Endothelial cell of umbilical vein (primary cell): ENCODE results near the gene WDR7. TPM values are rescaled to one million over a fixed set of nuclear protein-coding genes. Genes with fewer than 3 reads are reported as not detected.

Experiments used
- BruUV-seq: library from RNA; stranded (reverse); fragments of 400-500 nt; replicated peaks from 2 replicates; lab custom pipeline; 2021; lab: Mats Ljungman, UMichigan
- CTCF ChIA-PET: fragments of 300-600, 350-600 bp; sonication (Branson Sonifier 250); formaldehyde crosslinking; loops from one replicate; lab custom pipeline; 2021; ENCODE audit warnings: antibody characterized with exemption, inconsistent platforms; lab: Charles Lee
- POLR2A ChIA-PET: fragments of 300-600, 350-600 bp; sonication (Branson Sonifier 250); formaldehyde crosslinking; loops from one replicate; lab custom pipeline; 2021; ENCODE audit warnings: antibody characterized with exemption, inconsistent platforms; lab: Charles Lee
- DNase-seq: peaks from one replicate; pipeline ENCODE4 v3.0.0-alpha.2; 2011; ENCODE audit warnings: low read depth, low spot score
- FAIRE-seq: peaks from 2 replicates; lab custom pipeline; 2011; peaks lifted over from hg19 to GRCh38; lab: Jason Lieb, UNC
- H2AFZ ChIP-seq: 2 replicates; pipeline ENCODE4 v1.6.0; 2012; ENCODE audit warnings: low read depth, low read length, control low read depth, inconsistent platforms
- H3K27ac ChIP-seq: 2 replicates; pipeline ENCODE4 v1.5.1; 2011; ENCODE audit warnings: low read depth, mild to moderate bottlenecking, control low read depth, low read length, moderate library complexity; ENCODE audit not compliant: insufficient read depth
- H3K27me3 ChIP-seq, 2 experiments: 2 replicates each; pipeline versions ENCODE4 v1.6.0 to v1.6.1; 2011; ENCODE audit warnings: low read length in 2 of 2, mixed read lengths in 1 of 2; ENCODE audit not compliant: control insufficient read depth in 2 of 2, insufficient read depth in 2 of 2
- H3K36me3 ChIP-seq, 2 experiments: 2 replicates in 1 of 2; 3 replicates in 1 of 2; pipeline ENCODE4 v1.5.1; 2011; ENCODE audit warnings: low read length in 2 of 2, mild to moderate bottlenecking in 1 of 2, moderate library complexity in 1 of 2; ENCODE audit not compliant: control insufficient read depth in 2 of 2, insufficient read depth in 2 of 2; ENCODE audit errors: extremely low read depth in 1 of 2
- H3K4me1 ChIP-seq: 3 replicates; pipeline ENCODE4 v1.5.1; 2011; ENCODE audit warnings: mild to moderate bottlenecking, low read length; ENCODE audit not compliant: control insufficient read depth, insufficient read depth; ENCODE audit errors: extremely low read depth
- H3K4me2 ChIP-seq: 2 replicates; pipeline ENCODE4 v1.6.1; 2011; ENCODE audit warnings: low read length, control low read depth, mixed read lengths; ENCODE audit not compliant: insufficient read depth
- H3K4me3 ChIP-seq, 3 experiments: fragments of 200-600 bp in 1 of 3; sonication (generic), shearing (Covaris generic) in 1 of 3; replicated peaks in 1 of 3; 2 replicates each; pipeline ENCODE4 v1.5.1; 2011 to 2016; ENCODE audit warnings: control low read depth in 3 of 3, low read length in 3 of 3, mild to moderate bottlenecking in 2 of 3, inconsistent platforms in 1 of 3, low read depth in 1 of 3, moderate library complexity in 1 of 3; ENCODE audit not compliant: insufficient read depth in 1 of 3
- H3K79me2 ChIP-seq: 2 replicates; pipeline ENCODE4 v1.6.0; 2012; ENCODE audit warnings: low read length, inconsistent platforms; ENCODE audit not compliant: control insufficient read depth, insufficient read depth
- H3K9ac ChIP-seq: replicated peaks from 2 replicates; pipeline ENCODE3; 2011; ENCODE audit warnings: low read length, control low read depth; ENCODE audit not compliant: insufficient read depth; ENCODE audit errors: extremely low read depth
- H3K9me1 ChIP-seq: replicated peaks from 3 replicates; pipeline ENCODE4 v1.6.0; 2011; ENCODE audit warnings: mild to moderate bottlenecking, low read length; ENCODE audit not compliant: control insufficient read depth, insufficient read depth; ENCODE audit errors: extremely low read depth
- H3K9me3 ChIP-seq: replicated peaks from 2 replicates; pipeline ENCODE4 v1.5.1; 2012; ENCODE audit warnings: low read length, inconsistent platforms; ENCODE audit not compliant: control insufficient read depth, insufficient read depth
- H4K20me1 ChIP-seq: replicated peaks from 2 replicates; pipeline ENCODE3; 2011; ENCODE audit warnings: mild to moderate bottlenecking, low read length; ENCODE audit not compliant: control insufficient read depth, insufficient read depth; ENCODE audit errors: extremely low read depth
- EZH2 ChIP-seq: IDR thresholded peaks from 2 replicates; pipeline ENCODE4 v1.6.1; 2012; ENCODE audit warnings: borderline replicate concordance, low read depth, mild to moderate bottlenecking, moderate library complexity, low read length, inconsistent platforms; ENCODE audit not compliant: severe bottlenecking
- FOS ChIP-seq: IDR thresholded peaks from 2 replicates; pipeline ENCODE4 v1.6.1; 2011; ENCODE audit warnings: mild to moderate bottlenecking, low read length, moderate library complexity, borderline replicate concordance; ENCODE audit not compliant: insufficient read depth
- GATA2 ChIP-seq: IDR thresholded peaks from 2 replicates; pipeline ENCODE4 v1.7.0; 2011; ENCODE audit warnings: low read depth, mild to moderate bottlenecking, moderate library complexity, mixed read lengths, low read length; ENCODE audit not compliant: insufficient read length, insufficient read depth
- JUN ChIP-seq: IDR thresholded peaks from 2 replicates; pipeline ENCODE4 v1.6.1; 2011; ENCODE audit warnings: borderline replicate concordance, low read depth; ENCODE audit not compliant: insufficient read length, insufficient read depth
- MYC ChIP-seq: IDR thresholded peaks from one replicate; pipeline ENCODE4 v1.6.1; 2011; ENCODE audit warnings: mild to moderate bottlenecking, low read depth, low read length
- POLR2A ChIP-seq: IDR thresholded peaks from 2 replicates; pipeline ENCODE4 v1.6.1; 2012; ENCODE audit warnings: low read depth, mild to moderate bottlenecking, control low read depth, low read length
- POLR2AphosphoS5 ChIP-seq: IDR thresholded peaks from 2 replicates; pipeline ENCODE4 v1.6.1; 2012; ENCODE audit warnings: low read depth, mild to moderate bottlenecking, control low read depth, low read length, moderate library complexity; ENCODE audit not compliant: insufficient read depth
- dilution Hi-C: fragments of 300-500 bp; cut with MboI; formaldehyde crosslinking; loops from one replicate; pipeline ENCODE4 v1.15.0; 2019; ENCODE audit warnings: low sequenced_read_pairs; ENCODE audit not compliant: extremely low pct_ligation_motif_present
- intact Hi-C: fragments of 100-400 bp; cut with micrococcal nuclease; formaldehyde crosslinking; loops from one replicate; pipeline ENCODE4 v1.10.0; 2022
- polyA plus RNA-seq, 4 experiments: library from polyadenylated mRNA; depleted of rRNA in 3 of 4; stranded (reverse) in 3 of 4; unstranded in 1 of 4; fragments of >200 nt; gene quantifications; 2 replicates each; pipeline versions ENCODE4 v1.2.1 to v1.2.3, GENCODE V29; 2011 to 2012; ENCODE audit warnings: missing spikeins in 1 of 4
- total RNA-seq: library from RNA; stranded (reverse); gene quantifications from 2 replicates; pipeline ENCODE4 v1.2.3, GENCODE V29; 2021
- TF ChIP-seq, protein P1 (sequence below): IDR thresholded peaks from 2 replicates; pipeline ENCODE4 v1.6.1; 2011; ENCODE audit not compliant: insufficient read depth, insufficient read length
- TF ChIP-seq, protein P2 (sequence below), 2 donors: IDR thresholded peaks; 1 replicate in 1 of 2; 2 replicates in 1 of 2; pipeline ENCODE4 v1.5.1; 2011; ENCODE audit warnings: low read length in 2 of 2, mild to moderate bottlenecking in 2 of 2, moderate library complexity in 2 of 2, control low read depth in 1 of 2, inconsistent platforms in 1 of 2, low read depth in 1 of 2; ENCODE audit not compliant: insufficient read depth in 1 of 2; ENCODE audit errors: extremely low read depth in 1 of 2

The WDR7 gene
- total and polyA plus RNA-seq, 2 donors (not counting 3 experiments of a cell fraction or from before 2014, with no cell fraction given) = 5.9 to 19.0 TPM

DNA sequence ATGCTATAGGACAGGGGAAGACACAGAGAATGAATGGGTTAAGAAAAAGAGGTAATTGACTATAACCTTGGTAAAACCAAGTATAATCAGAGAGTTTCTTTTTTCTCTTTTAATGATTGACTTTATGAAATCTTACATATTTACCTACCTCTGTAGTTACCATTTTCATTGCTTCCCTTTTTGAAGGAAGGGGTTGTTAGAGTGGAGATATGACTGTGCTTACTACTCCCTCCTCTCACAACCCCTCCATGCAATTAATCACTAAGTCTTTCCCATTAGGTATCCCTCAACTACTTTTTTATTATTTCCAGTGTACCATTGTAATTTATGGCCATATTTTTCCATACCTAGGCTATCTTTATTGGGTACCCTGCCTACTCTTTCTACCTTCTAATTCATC, 71.4 kb downstream of the WDR7 start:
- BruUV-seq = no TSS peak
- Histone ChIP-seq H3K9me1 (no peaks in the 10 kb centered on the region), H3K9ac (no peak overlapping the region), H3K4me1 (no peaks in the 10 kb centered on the region), H3K36me3 (peaks cover 0 to 2% of the 10 kb centered on the region in 2 experiments), H3K27me3 (no peaks in the 10 kb centered on the region), H3K9me3 (no peaks in the 10 kb centered on the region), H3K4me3 (no peak overlapping the region), H4K20me1 (no peaks in the 10 kb centered on the region), H2AFZ (no peak overlapping the region), H3K27ac (no peak overlapping the region), H3K79me2 (no peaks in the 10 kb centered on the region), H3K4me2 (no peak overlapping the region)
- intact Hi-C loops = no loop called here
- POLR2A ChIA-PET = no interaction called here
- DNase-seq (no peak), FAIRE-seq (no peak)
- dilution Hi-C loops = no loop called here
- CTCF ChIA-PET = no interaction called here
- no peak for TF ChIP-seq MYC
- TF ChIP-seq, protein P1, sequence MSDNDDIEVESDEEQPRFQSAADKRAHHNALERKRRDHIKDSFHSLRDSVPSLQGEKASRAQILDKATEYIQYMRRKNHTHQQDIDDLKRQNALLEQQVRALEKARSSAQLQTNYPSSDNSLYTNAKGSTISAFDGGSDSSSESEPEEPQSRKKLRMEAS = no peak
- TF ChIP-seq, protein P2, sequence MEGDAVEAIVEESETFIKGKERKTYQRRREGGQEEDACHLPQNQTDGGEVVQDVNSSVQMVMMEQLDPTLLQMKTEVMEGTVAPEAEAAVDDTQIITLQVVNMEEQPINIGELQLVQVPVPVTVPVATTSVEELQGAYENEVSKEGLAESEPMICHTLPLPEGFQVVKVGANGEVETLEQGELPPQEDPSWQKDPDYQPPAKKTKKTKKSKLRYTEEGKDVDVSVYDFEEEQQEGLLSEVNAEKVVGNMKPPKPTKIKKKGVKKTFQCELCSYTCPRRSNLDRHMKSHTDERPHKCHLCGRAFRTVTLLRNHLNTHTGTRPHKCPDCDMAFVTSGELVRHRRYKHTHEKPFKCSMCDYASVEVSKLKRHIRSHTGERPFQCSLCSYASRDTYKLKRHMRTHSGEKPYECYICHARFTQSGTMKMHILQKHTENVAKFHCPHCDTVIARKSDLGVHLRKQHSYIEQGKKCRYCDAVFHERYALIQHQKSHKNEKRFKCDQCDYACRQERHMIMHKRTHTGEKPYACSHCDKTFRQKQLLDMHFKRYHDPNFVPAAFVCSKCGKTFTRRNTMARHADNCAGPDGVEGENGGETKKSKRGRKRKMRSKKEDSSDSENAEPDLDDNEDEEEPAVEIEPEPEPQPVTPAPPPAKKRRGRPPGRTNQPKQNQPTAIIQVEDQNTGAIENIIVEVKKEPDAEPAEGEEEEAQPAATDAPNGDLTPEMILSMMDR (IDR thresholded peaks at IDR 0.05; ENCODE audit: extremely low read depth in 1 of 2, insufficient read depth in 1 of 2, low read depth in 1 of 2, low read length in 2 of 2) = no peak

DNA sequence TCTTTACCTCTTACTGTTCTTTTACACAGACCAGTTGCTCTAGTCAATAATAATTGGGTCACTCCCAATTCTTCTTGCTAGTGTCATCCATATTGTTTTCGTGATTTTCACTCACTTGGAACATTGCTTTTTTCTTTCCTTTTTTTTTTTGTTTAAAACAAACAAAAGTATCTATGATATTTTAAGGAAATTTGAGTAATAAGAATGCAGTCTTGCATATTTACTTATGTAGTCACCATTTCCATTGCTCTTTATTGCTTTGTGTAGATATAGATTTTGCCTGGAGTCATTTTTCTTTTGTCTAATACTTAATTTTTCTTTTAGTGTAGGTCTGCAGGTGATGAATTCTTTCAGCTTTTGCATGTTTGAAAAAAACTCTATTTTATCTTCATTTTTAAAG, 71.9 kb downstream of the WDR7 start:
- no peaks in the 10 kb centered on the region for H4K20me1 ChIP-seq
- DNase-seq = no peak
- POLR2A ChIA-PET = no interaction called here
- H3K27me3 ChIP-seq = no peaks in the 10 kb centered on the region
- intact Hi-C loops (no loop called here), dilution Hi-C loops (no loop called here)
- no TSS peak for BruUV-seq
- H3K36me3 ChIP-seq = peaks cover 0 to 2% of the 10 kb centered on the region in 2 experiments
- no peaks in the 10 kb centered on the region for H3K4me1 ChIP-seq
- no peaks in the 10 kb centered on the region for H3K79me2 ChIP-seq
- H3K9me1 ChIP-seq = no peaks in the 10 kb centered on the region
- H2AFZ ChIP-seq = no peak overlapping the region
- no peak overlapping the region for H3K4me2 ChIP-seq
- CTCF ChIA-PET = no interaction called here
- H3K27ac ChIP-seq = no peak overlapping the region
- FAIRE-seq = no peak
- TF ChIP-seq, protein P2 (IDR thresholded peaks at IDR 0.05; ENCODE audit: extremely low read depth in 1 of 2, insufficient read depth in 1 of 2, low read depth in 1 of 2, low read length in 2 of 2) = no peak
- TF ChIP-seq POLR2A (no peak), FOS (no peak), JUN (no peak), MYC (no peak), GATA2 (no peak), POLR2AphosphoS5 (no peak), EZH2 (no peak)
- TF ChIP-seq, protein P1 = no peak
- no peaks in the 10 kb centered on the region for H3K9me3 ChIP-seq
- no peak overlapping the region for H3K4me3 ChIP-seq
- no peak overlapping the region for H3K9ac ChIP-seq
